Trophoblast cell (in vitro differentiated cells and primary cell): ENCODE measurements around the gene NPW.

Experiments
- DNase-seq, 2 donors: peaks; one replicate each; pipeline ENCODE4 v3.0.0-alpha.2; 2016
- H2AFZ ChIP-seq: 2 replicates; pipeline ENCODE4 v1.6.1; 2013; ENCODE audit warnings: low read length, moderate library complexity, mild to moderate bottlenecking; ENCODE audit not compliant: insufficient read depth, poor library complexity
- H2AK5ac ChIP-seq: 2 replicates; pipeline ENCODE4 v1.6.1; 2013; ENCODE audit warnings: mild to moderate bottlenecking, low read length
- H2BK120ac ChIP-seq: 2 replicates; pipeline ENCODE4 v1.6.1; 2013; ENCODE audit warnings: low read length, mild to moderate bottlenecking, moderate library complexity; ENCODE audit not compliant: insufficient read depth, poor library complexity
- H2BK12ac ChIP-seq: 2 replicates; pipeline ENCODE4 v1.6.1; 2013; ENCODE audit warnings: mild to moderate bottlenecking, low read length, moderate library complexity
- H2BK5ac ChIP-seq: 2 replicates; pipeline ENCODE4 v1.6.1; 2013; ENCODE audit warnings: low read length, low read depth, moderate library complexity, mild to moderate bottlenecking; ENCODE audit not compliant: poor library complexity
- H3K14ac ChIP-seq: 2 replicates; pipeline ENCODE4 v1.6.1; 2013; ENCODE audit warnings: mild to moderate bottlenecking, low read length
- H3K18ac ChIP-seq: 2 replicates; pipeline ENCODE4 v1.6.1; 2013; ENCODE audit warnings: mild to moderate bottlenecking, low read length
- H3K23ac ChIP-seq: 2 replicates; pipeline ENCODE4 v1.6.1; 2013; ENCODE audit warnings: low read length
- H3K27ac ChIP-seq: 2 replicates; pipeline ENCODE4 v1.5.1; 2013; ENCODE audit warnings: low read depth, mild to moderate bottlenecking, inconsistent platforms, low read length, moderate library complexity
- H3K27me3 ChIP-seq: 2 replicates; pipeline ENCODE4 v1.6.1; 2013; ENCODE audit warnings: inconsistent platforms, mild to moderate bottlenecking, low read length, moderate library complexity; ENCODE audit not compliant: insufficient read depth
- H3K36me3 ChIP-seq, 2 experiments: 1 replicate in 1 of 2; 2 replicates in 1 of 2; pipeline ENCODE4 v1.6.1; 2013; ENCODE audit warnings: low read length in 2 of 2, mild to moderate bottlenecking in 2 of 2, moderate library complexity in 1 of 2; ENCODE audit not compliant: insufficient read depth in 2 of 2, control insufficient read depth in 1 of 2
- H3K4ac ChIP-seq: 2 replicates; pipeline ENCODE4 v1.6.1; 2013; ENCODE audit warnings: low read depth, mild to moderate bottlenecking, low read length, moderate library complexity
- H3K4me1 ChIP-seq, 2 experiments: 1 replicate in 1 of 2; 2 replicates in 1 of 2; pipeline ENCODE4 v1.6.1; 2013; ENCODE audit warnings: low read length in 2 of 2, mild to moderate bottlenecking in 2 of 2, moderate library complexity in 1 of 2; ENCODE audit not compliant: insufficient read depth in 2 of 2, control insufficient read depth in 1 of 2
- H3K4me2 ChIP-seq: 2 replicates; pipeline ENCODE4 v1.6.1; 2013; ENCODE audit warnings: inconsistent platforms, mild to moderate bottlenecking, low read length, moderate library complexity
- H3K4me3 ChIP-seq: 2 replicates; pipeline ENCODE4 v1.5.1; 2013; ENCODE audit warnings: mild to moderate bottlenecking, low read depth, low read length, inconsistent platforms
- H3K79me1 ChIP-seq: one replicate; pipeline ENCODE4 v1.6.1; 2013; ENCODE audit warnings: low read length
- H3K79me2 ChIP-seq: 2 replicates; pipeline ENCODE4 v1.6.1; 2013; ENCODE audit warnings: low read length, mild to moderate bottlenecking; ENCODE audit not compliant: control insufficient read depth, insufficient read depth, poor library complexity
- H3K9ac ChIP-seq: 2 replicates; pipeline ENCODE4 v1.6.1; 2013; ENCODE audit warnings: mild to moderate bottlenecking, low read length
- H3K9me3 ChIP-seq: 2 replicates; pipeline ENCODE4 v1.6.1; 2013; ENCODE audit warnings: low read depth, mild to moderate bottlenecking, control low read depth, inconsistent platforms, low read length; ENCODE audit not compliant: insufficient read depth
- H4K12ac ChIP-seq: 2 replicates; pipeline ENCODE4 v1.6.1; 2013; ENCODE audit warnings: low read depth, mild to moderate bottlenecking, low read length, moderate library complexity
- H4K8ac ChIP-seq: 2 replicates; pipeline ENCODE4 v1.6.1; 2013; ENCODE audit warnings: low read depth, mild to moderate bottlenecking, low read length, moderate library complexity
- H4K91ac ChIP-seq: one replicate; pipeline ENCODE4 v1.6.1; 2013; ENCODE audit warnings: low read depth, mild to moderate bottlenecking, low read length, moderate library complexity
- WGBS: extraction: QIAGEN DNeasy Blood & Tissue Kit; methylation state at CpG from one replicate; pipeline ENCODE4 v1.1.7; 2013; ENCODE audit warnings: missing lambda C conversion rate; ENCODE audit not compliant: insufficient read length, insufficient coverage; ENCODE audit errors: extremely low coverage; 5-methylcytosine and 5-hydroxymethylcytosine counted together

NPW gene

DNA sequence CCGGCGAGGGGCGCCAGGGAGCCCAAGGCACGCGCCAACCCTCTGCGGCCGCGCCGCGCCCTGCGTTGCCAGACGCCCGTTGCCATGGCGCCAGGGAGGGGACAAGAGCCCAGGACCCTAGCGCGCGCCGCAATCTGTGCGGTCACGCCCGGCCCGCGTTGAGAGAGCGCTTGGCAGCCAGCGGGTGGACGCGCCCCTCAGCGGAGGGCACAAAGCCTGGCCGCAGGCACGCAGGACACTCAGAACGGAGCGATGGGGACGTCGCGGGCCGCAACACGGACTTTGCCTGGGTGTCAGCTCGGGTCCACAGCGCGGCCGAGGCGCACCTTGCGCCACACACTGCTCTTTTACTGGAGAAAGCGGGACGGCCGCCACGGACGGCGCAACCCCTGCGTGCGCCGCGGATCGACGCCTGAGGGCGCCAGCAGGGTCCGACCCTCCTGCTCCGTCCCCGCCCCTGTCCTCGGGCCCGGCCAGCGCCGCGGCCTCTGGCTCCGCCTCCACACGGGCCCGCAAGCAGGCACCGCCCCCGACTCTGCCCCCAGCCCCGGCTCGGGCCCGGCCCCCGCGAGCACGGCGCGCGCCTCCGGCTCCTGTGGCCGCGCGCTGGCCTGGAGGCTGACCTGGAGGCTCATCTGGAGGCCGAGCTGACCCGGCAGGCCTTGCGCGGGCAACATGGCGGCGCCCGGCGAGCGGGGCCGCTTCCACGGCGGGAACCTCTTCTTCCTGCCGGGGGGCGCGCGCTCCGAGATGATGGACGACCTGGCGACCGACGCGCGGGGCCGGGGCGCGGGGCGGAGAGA lies 35.8 kb upstream of the NPW start, which contains the start of gene GFER:
GFER (plus strand) TSS at position 650 of the 803 bp plus-strand sequence; CDS start at position 676, 26 bp downstream.
- peak within 1 kb of the TSS; percentile 96 for H3K14ac ChIP-seq
- WGBS, result no CpG with 5 or more reads among the region's 109 CpGs
- H3K4ac ChIP-seq, result peak within 1 kb of the TSS; percentile 66
- peaks cover 8% of the 10 kb centered on the region for H3K9me3 ChIP-seq
- H4K12ac ChIP-seq, result peak within 1 kb of the TSS; percentile 76
- H3K36me3 ChIP-seq, result peaks cover 20% of the 10 kb centered on the region in 2 experiments
- no peak within 1 kb of the TSS for H2BK5ac ChIP-seq
- H3K4me2 ChIP-seq, result peak within 1 kb of the TSS; percentile 98
- peak within 1 kb of the TSS; percentile 41 for H2AK5ac ChIP-seq
- peak within 1 kb of the TSS; percentile 82 for H3K9ac ChIP-seq
- peak within 1 kb of the TSS; percentile 69 for H2AFZ ChIP-seq
- peak within 1 kb of the TSS; percentile 89 for H3K4me3 ChIP-seq
- H3K79me1 ChIP-seq, result peaks cover 8% of the 10 kb centered on the region
- H3K23ac ChIP-seq, result no peak within 1 kb of the TSS
- peaks cover 2% of the 10 kb centered on the region for H3K79me2 ChIP-seq
- H2BK120ac ChIP-seq, result peak within 1 kb of the TSS; percentile 44
- peak within 1 kb of the TSS; percentile 22 for H3K27ac ChIP-seq
- peaks cover 39% of the 10 kb centered on the region for H3K27me3 ChIP-seq
- DNase-seq, result peak; percentile 93 to 96
- peak within 1 kb of the TSS; percentile 82 for H4K91ac ChIP-seq
- H2BK12ac ChIP-seq, result no peak within 1 kb of the TSS
- H3K18ac ChIP-seq, result peak within 1 kb of the TSS; percentile 75
- peak within 1 kb of the TSS; percentile 97 for H4K8ac ChIP-seq
- H3K4me1 ChIP-seq, result peaks cover 16 to 24% of the 10 kb centered on the region in 2 experiments

DNA sequence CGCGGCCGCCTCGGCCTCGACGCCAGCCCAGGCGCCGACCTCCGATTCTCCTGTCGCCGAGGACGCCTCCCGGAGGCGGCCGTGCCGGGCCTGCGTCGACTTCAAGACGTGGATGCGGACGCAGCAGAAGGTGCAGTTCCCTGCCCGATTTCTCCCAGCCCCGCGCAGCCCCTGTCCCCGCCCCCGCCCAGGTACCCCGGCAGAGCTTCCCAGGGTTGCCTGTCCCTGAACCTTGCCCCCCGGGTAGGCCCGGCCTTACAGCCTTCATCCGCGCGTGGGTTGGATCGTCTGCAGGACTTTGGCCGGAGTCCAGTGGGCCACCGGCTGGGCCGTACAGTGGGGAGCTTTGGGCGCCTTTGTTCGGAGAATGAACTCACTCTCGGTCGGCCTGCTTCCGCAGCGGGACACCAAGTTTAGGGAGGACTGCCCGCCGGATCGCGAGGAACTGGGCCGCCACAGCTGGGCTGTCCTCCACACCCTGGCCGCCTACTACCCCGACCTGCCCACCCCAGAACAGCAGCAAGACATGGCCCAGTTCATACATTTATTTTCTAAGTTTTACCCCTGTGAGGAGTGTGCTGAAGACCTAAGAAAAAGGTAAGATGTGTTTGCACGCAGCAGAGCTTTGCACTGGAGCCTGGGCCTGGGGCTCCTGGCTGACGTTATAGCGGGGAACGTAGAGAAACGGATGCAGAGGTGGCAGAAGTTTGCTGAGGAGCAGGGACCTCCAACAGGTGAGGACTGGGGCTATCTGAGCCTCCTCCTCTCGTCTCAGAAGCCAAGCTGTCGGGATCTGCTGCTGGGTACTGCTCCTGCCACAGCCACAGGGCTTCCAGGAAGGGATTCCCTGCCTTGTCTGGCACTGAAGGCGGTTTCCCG lies 35.0 kb upstream of the NPW start:
- Histone ChIP-seq H3K23ac (no peak overlapping the region), H3K4ac (peak overlapping the region; percentile 66)

DNA sequence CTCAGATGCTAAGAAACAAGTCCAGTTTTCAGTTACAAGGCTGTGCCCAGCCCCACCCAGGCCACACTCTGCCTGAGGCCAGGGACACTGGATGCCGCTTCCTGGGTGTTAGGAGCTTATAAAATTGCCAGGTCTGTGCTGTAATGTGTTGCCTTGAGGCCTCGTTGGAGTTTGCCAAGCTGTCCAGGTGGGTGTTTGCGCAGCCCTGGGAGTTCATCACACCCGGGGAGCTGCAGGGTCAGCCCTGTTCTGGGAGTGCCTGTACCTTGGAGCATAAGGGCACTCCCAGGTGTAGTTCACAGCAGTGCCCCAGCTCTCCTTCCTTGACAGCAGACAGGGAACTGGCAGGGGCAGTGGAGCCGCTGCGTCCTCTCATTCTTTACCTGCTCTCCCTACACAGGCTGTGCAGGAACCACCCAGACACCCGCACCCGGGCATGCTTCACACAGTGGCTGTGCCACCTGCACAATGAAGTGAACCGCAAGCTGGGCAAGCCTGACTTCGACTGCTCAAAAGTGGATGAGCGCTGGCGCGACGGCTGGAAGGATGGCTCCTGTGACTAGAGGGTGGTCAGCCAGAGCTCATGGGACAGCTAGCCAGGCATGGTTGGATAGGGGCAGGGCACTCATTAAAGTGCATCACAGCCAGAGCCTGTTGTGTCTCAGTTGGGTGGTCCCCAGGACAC lies 34.0 kb upstream of the NPW start:
- Histone ChIP-seq H2BK5ac (no peak overlapping the region), H3K4me2 (peak overlapping the region; percentile 98), H2BK12ac (no peak overlapping the region), H3K9me3 (peaks cover 3% of the 10 kb centered on the region), H3K36me3 (peaks cover 20% of the 10 kb centered on the region in 2 experiments), H3K18ac (peak overlapping the region; percentile 13), H3K4me3 (no peak overlapping the region), H2BK120ac (no peak overlapping the region), H4K91ac (no peak overlapping the region), H3K79me2 (peaks cover 2% of the 10 kb centered on the region), H4K12ac (no peak overlapping the region), H3K27ac (no peak overlapping the region), H2AK5ac (no peak overlapping the region), H3K14ac (no peak overlapping the region), H3K79me1 (peaks cover 8% of the 10 kb centered on the region), H3K4me1 (peaks cover 11 to 19% of the 10 kb centered on the region in 2 experiments), H3K23ac (no peak overlapping the region), H2AFZ (no peak overlapping the region), H4K8ac (no peak overlapping the region), H3K27me3 (peaks cover 38% of the 10 kb centered on the region), H3K9ac (no peak overlapping the region), H3K4ac (peak overlapping the region; percentile 15)
- no CpG with 5 or more reads among the region's 14 CpGs for WGBS
- DNase-seq, result no peak

More for the DNA sequence above, 35.0 kb upstream of the NPW start:
- Histone ChIP-seq H4K12ac (peak overlapping the region; percentile 76), H3K4me1 (peaks cover 10 to 18% of the 10 kb centered on the region in 2 experiments), H3K18ac (peak overlapping the region; percentile 75), H3K27ac (peak overlapping the region; percentile 22), H2BK12ac (no peak overlapping the region), H2BK5ac (no peak overlapping the region), H4K91ac (peak overlapping the region; percentile 82), H3K14ac (peak overlapping the region; percentile 96), H3K9ac (peak overlapping the region; percentile 82), H3K79me2 (peaks cover 2% of the 10 kb centered on the region), H2AK5ac (peak overlapping the region; percentile 41), H3K4me3 (peak overlapping the region; percentile 89), H3K27me3 (peaks cover 42% of the 10 kb centered on the region), H3K9me3 (peaks cover 8% of the 10 kb centered on the region), H4K8ac (peak overlapping the region; percentile 97), H3K36me3 (peaks cover 20% of the 10 kb centered on the region in 2 experiments), H2AFZ (peak overlapping the region; percentile 69), H2BK120ac (peak overlapping the region; percentile 44), H3K4me2 (peak overlapping the region; percentile 98), H3K79me1 (peaks cover 6% of the 10 kb centered on the region)
- DNase-seq, result no peak
- WGBS, result no CpG with 5 or more reads among the region's 58 CpGs

DNA sequence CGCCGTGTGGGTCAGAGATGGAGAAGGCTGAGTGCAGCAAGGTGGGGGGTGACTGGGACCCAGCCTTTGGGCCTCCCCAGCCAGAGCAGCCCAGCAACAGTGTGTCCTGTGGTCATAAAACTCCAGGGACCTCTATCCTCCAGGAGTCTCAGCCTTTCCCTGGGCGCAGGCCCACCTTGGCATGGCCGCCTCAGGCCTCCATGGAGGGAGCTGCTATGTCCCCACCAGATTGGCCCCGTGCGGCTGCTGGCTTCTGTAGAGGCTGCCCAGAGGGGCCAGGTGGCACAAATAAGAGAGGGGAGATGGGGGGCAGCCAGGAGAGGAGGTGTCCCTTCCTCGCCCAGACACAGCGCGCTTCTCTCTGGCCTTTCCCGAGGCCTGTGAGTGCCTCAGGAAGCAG lies 32.4 kb upstream of the NPW start:
- Histone ChIP-seq H3K27me3 (peaks cover 36% of the 10 kb centered on the region), H3K36me3 (peaks cover 20% of the 10 kb centered on the region in 2 experiments), H3K4me3 (no peak overlapping the region), H3K27ac (no peak overlapping the region), H2BK5ac (no peak overlapping the region), H3K79me1 (peaks cover 11% of the 10 kb centered on the region), H2BK12ac (no peak overlapping the region), H3K14ac (no peak overlapping the region), H4K12ac (no peak overlapping the region), H4K91ac (no peak overlapping the region), H4K8ac (no peak overlapping the region), H3K23ac (no peak overlapping the region), H3K9me3 (peaks cover 12% of the 10 kb centered on the region), H2AFZ (no peak overlapping the region), H3K79me2 (peaks cover 2% of the 10 kb centered on the region), H3K9ac (no peak overlapping the region), H3K18ac (no peak overlapping the region), H3K4me1 (peaks cover 17 to 29% of the 10 kb centered on the region in 2 experiments), H2BK120ac (no peak overlapping the region), H3K4me2 (no peak overlapping the region), H3K4ac (no peak overlapping the region), H2AK5ac (no peak overlapping the region)
- DNase-seq, result no peak
- no CpG with 5 or more reads among the region's 10 CpGs for WGBS
